ENCODE data around the gene KCNMA1. TPM values are rescaled to one million over a fixed set of nuclear protein-coding genes. Genes with fewer than 3 reads are reported as not detected.

KCNMA1 gene
- total and polyA plus RNA-seq, 4 experiments from 2014 or later, result 0.26 TPM; not detected in 3

GRCh38 chr10:77205135-77205534 lies 432.5 kb downstream of the KCNMA1 start:
- Mint-ChIP-seq H3K9me3 (peaks cover 0 to 9% (median 4%) of the 10 kb centered on the region in 8 donors), H3K27me3 (peaks cover 6 to 7% of the 10 kb centered on the region in 2 donors), H3K4me3 (no peak overlapping the region), H3K4me1 (no peaks in the 10 kb centered on the region), H3K36me3 (no peaks in the 10 kb centered on the region), H3K27ac (no peak overlapping the region)
- H3K27ac ChIP-seq (ENCODE audit: low read depth, low read length), result no peak overlapping the region
- ChIA-PET CTCF (ENCODE audit: partially characterized antibody) (interaction anchor here (1.3 kb wide), 1 partner anchor 31 kb away, joined by 5 read pairs; no protein-coding TSS in a partner anchor), POLR2A (ENCODE audit: partially characterized antibody) (no interaction called here)
- H3K4me1 ChIP-seq (ENCODE audit: insufficient read depth, low read length), result no peaks in the 10 kb centered on the region
- H3K4me3 ChIP-seq (ENCODE audit: low read length in 2 of 2), result no peak overlapping the region
- no peak for DNase-seq
- H3K36me3 ChIP-seq (ENCODE audit: insufficient read depth, low read length), result no peaks in the 10 kb centered on the region
- intact Hi-C loops (cut with micrococcal nuclease), result no loop called here
- no peaks in the 10 kb centered on the region for H3K9me3 ChIP-seq (ENCODE audit: control insufficient read depth in 1 of 2, low read length in 2 of 2)
- H3K27me3 ChIP-seq (ENCODE audit: insufficient read depth, low read length), result no peaks in the 10 kb centered on the region

- no peaks in the 10 kb centered on the region for H3K4me1 Mint-ChIP-seq
- peaks cover 0 to 9% (median 4%) of the 10 kb centered on the region in 8 donors for H3K9me3 Mint-ChIP-seq
- Histone ChIP-seq H3K4me3 (ENCODE audit: low read length in 2 of 2) (no peak overlapping the region), H3K9me3 (ENCODE audit: control insufficient read depth in 1 of 2, low read length in 2 of 2) (no peaks in the 10 kb centered on the region), H3K36me3 (ENCODE audit: insufficient read depth, low read length) (no peaks in the 10 kb centered on the region), H3K4me1 (ENCODE audit: insufficient read depth, low read length) (no peaks in the 10 kb centered on the region), H3K27ac (ENCODE audit: low read depth, low read length) (no peak overlapping the region), H3K27me3 (ENCODE audit: insufficient read depth, low read length) (no peaks in the 10 kb centered on the region)
- H3K4me3 Mint-ChIP-seq, result no peak overlapping the region
- ChIA-PET CTCF (ENCODE audit: partially characterized antibody) (interaction anchor here (1.3 kb wide), 1 partner anchor 30 kb away, joined by 5 read pairs; no protein-coding TSS in a partner anchor), POLR2A (ENCODE audit: partially characterized antibody) (no interaction called here)
- H3K27ac Mint-ChIP-seq, result no peak overlapping the region
- peaks cover 7 to 10% of the 10 kb centered on the region in 2 donors for H3K27me3 Mint-ChIP-seq
- intact Hi-C loops (cut with micrococcal nuclease), result no loop called here
- no peak for DNase-seq
- no peaks in the 10 kb centered on the region for H3K36me3 Mint-ChIP-seq
Measured at GRCh38 chr10:77204171-77204570, 433.4 kb downstream of the KCNMA1 start.

GRCh38 chr10:77202857-77203256 lies 434.8 kb downstream of the KCNMA1 start:
- Mint-ChIP-seq H3K27me3 (peaks cover 7 to 10% of the 10 kb centered on the region in 2 donors), H3K4me1 (no peaks in the 10 kb centered on the region), H3K4me3 (no peak overlapping the region), H3K36me3 (no peaks in the 10 kb centered on the region), H3K27ac (no peak overlapping the region), H3K9me3 (peaks cover 0 to 9% (median 4%) of the 10 kb centered on the region in 8 donors)
- no peaks in the 10 kb centered on the region for H3K4me1 ChIP-seq (ENCODE audit: insufficient read depth, low read length)
- no peaks in the 10 kb centered on the region for H3K9me3 ChIP-seq (ENCODE audit: control insufficient read depth in 1 of 2, low read length in 2 of 2)
- POLR2A ChIA-PET (ENCODE audit: partially characterized antibody), result no interaction called here
- H3K27me3 ChIP-seq (ENCODE audit: insufficient read depth, low read length), result no peaks in the 10 kb centered on the region
- intact Hi-C loops (cut with micrococcal nuclease), result no loop called here
- H3K27ac ChIP-seq (ENCODE audit: low read depth, low read length), result no peak overlapping the region
- no peak overlapping the region for H3K4me3 ChIP-seq (ENCODE audit: low read length in 2 of 2)
- H3K36me3 ChIP-seq (ENCODE audit: insufficient read depth, low read length), result no peaks in the 10 kb centered on the region
- CTCF ChIA-PET (ENCODE audit: partially characterized antibody), result no interaction called here
- no peak for DNase-seq

- Histone ChIP-seq H3K36me3 (ENCODE audit: insufficient read depth, low read length) (no peaks in the 10 kb centered on the region), H3K27ac (ENCODE audit: low read depth, low read length) (no peak overlapping the region), H3K27me3 (ENCODE audit: insufficient read depth, low read length) (no peaks in the 10 kb centered on the region), H3K4me3 (ENCODE audit: low read length in 2 of 2) (no peak overlapping the region), H3K9me3 (ENCODE audit: control insufficient read depth in 1 of 2, low read length in 2 of 2) (no peaks in the 10 kb centered on the region), H3K4me1 (ENCODE audit: insufficient read depth, low read length) (no peaks in the 10 kb centered on the region)
- intact Hi-C loops (cut with micrococcal nuclease), result no loop called here
- Mint-ChIP-seq H3K4me1 (no peaks in the 10 kb centered on the region), H3K4me3 (no peak overlapping the region), H3K9me3 (peaks cover 0 to 8% (median 4%) of the 10 kb centered on the region in 8 donors), H3K36me3 (no peaks in the 10 kb centered on the region), H3K27me3 (peaks cover 5 to 9% of the 10 kb centered on the region in 2 donors), H3K27ac (no peak overlapping the region)
- ChIA-PET CTCF (ENCODE audit: partially characterized antibody) (no interaction called here), POLR2A (ENCODE audit: partially characterized antibody) (no interaction called here)
- no peak for DNase-seq
Measured at GRCh38 chr10:77201135-77202106, 436.2 kb downstream of the KCNMA1 start.

GRCh38 chr10:77197544-77197943 lies 440.1 kb downstream of the KCNMA1 start:
- Mint-ChIP-seq H3K27me3 (peaks cover 0 to 9% of the 10 kb centered on the region in 2 donors), H3K4me3 (no peak overlapping the region), H3K36me3 (no peaks in the 10 kb centered on the region), H3K9me3 (peaks cover 0 to 4% (median 0%) of the 10 kb centered on the region in 8 donors), H3K4me1 (no peaks in the 10 kb centered on the region), H3K27ac (no peak overlapping the region)
- Histone ChIP-seq H3K27ac (ENCODE audit: low read depth, low read length) (no peak overlapping the region), H3K9me3 (ENCODE audit: control insufficient read depth in 1 of 2, low read length in 2 of 2) (no peaks in the 10 kb centered on the region), H3K36me3 (ENCODE audit: insufficient read depth, low read length) (no peaks in the 10 kb centered on the region), H3K27me3 (ENCODE audit: insufficient read depth, low read length) (no peaks in the 10 kb centered on the region), H3K4me3 (ENCODE audit: low read length in 2 of 2) (no peak overlapping the region), H3K4me1 (ENCODE audit: insufficient read depth, low read length) (no peaks in the 10 kb centered on the region)
- intact Hi-C loops (cut with micrococcal nuclease), result no loop called here
- no peak for DNase-seq
- POLR2A ChIA-PET (ENCODE audit: partially characterized antibody), result no interaction called here
- CTCF ChIA-PET (ENCODE audit: partially characterized antibody), result no interaction called here

GRCh38 chr10:77196614-77197013 lies 441.0 kb downstream of the KCNMA1 start:
- H3K27me3 Mint-ChIP-seq, result peaks cover 0 to 8% of the 10 kb centered on the region in 2 donors
- intact Hi-C loops (cut with micrococcal nuclease), result no loop called here
- CTCF ChIA-PET (ENCODE audit: partially characterized antibody), result no interaction called here

GRCh38 chr10:77195101-77195500 lies 442.5 kb downstream of the KCNMA1 start:
- H3K27me3 ChIP-seq (ENCODE audit: insufficient read depth, low read length), result no peaks in the 10 kb centered on the region
- no peak overlapping the region for H3K27ac ChIP-seq (ENCODE audit: low read depth, low read length)
- no peaks in the 10 kb centered on the region for H3K9me3 ChIP-seq (ENCODE audit: control insufficient read depth in 1 of 2, low read length in 2 of 2)
- Mint-ChIP-seq H3K27me3 (peaks cover 0 to 8% of the 10 kb centered on the region in 2 donors), H3K4me3 (no peak overlapping the region), H3K9me3 (peaks cover 0 to 4% (median 0%) of the 10 kb centered on the region in 8 donors), H3K36me3 (no peaks in the 10 kb centered on the region), H3K27ac (no peak overlapping the region), H3K4me1 (no peaks in the 10 kb centered on the region)
- no peak overlapping the region for H3K4me3 ChIP-seq (ENCODE audit: low read length in 2 of 2)
- DNase-seq, result no peak
- H3K4me1 ChIP-seq (ENCODE audit: insufficient read depth, low read length), result no peaks in the 10 kb centered on the region
- POLR2A ChIA-PET (ENCODE audit: partially characterized antibody), result no interaction called here
- H3K36me3 ChIP-seq (ENCODE audit: insufficient read depth, low read length), result no peaks in the 10 kb centered on the region
- CTCF ChIA-PET (ENCODE audit: partially characterized antibody), result no interaction called here
- intact Hi-C loops (cut with micrococcal nuclease), result no loop called here

More at GRCh38 chr10:77196614-77197013, 441.0 kb downstream of the KCNMA1 start:
- POLR2A ChIA-PET (ENCODE audit: partially characterized antibody), result no interaction called here
- no peaks in the 10 kb centered on the region for H3K4me1 ChIP-seq (ENCODE audit: insufficient read depth, low read length)
- no peak for DNase-seq
- Mint-ChIP-seq H3K9me3 (peaks cover 0 to 4% (median 0%) of the 10 kb centered on the region in 8 donors), H3K4me3 (no peak overlapping the region), H3K27ac (no peak overlapping the region), H3K4me1 (no peaks in the 10 kb centered on the region), H3K36me3 (no peaks in the 10 kb centered on the region)
- no peaks in the 10 kb centered on the region for H3K36me3 ChIP-seq (ENCODE audit: insufficient read depth, low read length)
- H3K27ac ChIP-seq (ENCODE audit: low read depth, low read length), result no peak overlapping the region
- H3K4me3 ChIP-seq (ENCODE audit: low read length in 2 of 2), result no peak overlapping the region
- no peaks in the 10 kb centered on the region for H3K9me3 ChIP-seq (ENCODE audit: control insufficient read depth in 1 of 2, low read length in 2 of 2)
- H3K27me3 ChIP-seq (ENCODE audit: insufficient read depth, low read length), result no peaks in the 10 kb centered on the region

Data from CD4-positive, alpha-beta memory T cell (primary cell).